Skeletal muscle tissue (tissue), 4 donors: ENCODE results near the gene TARDBP. TPM values are rescaled to one million over a fixed set of nuclear protein-coding genes. Genes with fewer than 3 reads are reported as not detected.
"Not testable (repeated sequence)": the region's sequence is repeated elsewhere in the genome, so short reads cannot be mapped to it uniquely, and the experiment has no call there.

Source experiments
- H3K27ac ChIP-seq: one replicate; pipeline ENCODE4 v1.7.0; 2013; ENCODE audit warnings: mild to moderate bottlenecking, low read depth, low read length, inconsistent platforms
- H3K27me3 ChIP-seq, 3 donors: one replicate each; pipeline ENCODE4 v1.7.0; 2013; ENCODE audit warnings: low read length in 3 of 3; ENCODE audit not compliant: control insufficient read depth in 3 of 3, insufficient read depth in 3 of 3
- H3K36me3 ChIP-seq, 3 donors: one replicate each; pipeline ENCODE4 v1.7.0; 2013; ENCODE audit warnings: low read length in 3 of 3; ENCODE audit not compliant: control insufficient read depth in 3 of 3, insufficient read depth in 3 of 3
- H3K4me1 ChIP-seq, 3 donors: one replicate each; pipeline ENCODE4 v1.7.0; 2013; ENCODE audit warnings: low read length in 3 of 3, mild to moderate bottlenecking in 3 of 3; ENCODE audit not compliant: control insufficient read depth in 3 of 3, insufficient read depth in 3 of 3
- H3K4me3 ChIP-seq, 3 donors: one replicate each; pipeline ENCODE4 v1.7.0; 2013; ENCODE audit warnings: low read length in 3 of 3
- H3K9ac ChIP-seq, 3 donors: one replicate each; pipeline ENCODE4 v1.7.0; 2013; ENCODE audit warnings: low read length in 3 of 3, mild to moderate bottlenecking in 3 of 3, moderate library complexity in 2 of 3, low read depth in 1 of 3
- H3K9me3 ChIP-seq, 3 donors: one replicate each; pipeline ENCODE4 v1.7.0; 2013; ENCODE audit warnings: low read length in 3 of 3; ENCODE audit not compliant: control insufficient read depth in 3 of 3
- total RNA-seq: library from RNA; depleted of rRNA; stranded (reverse); fragments of >200 nt; gene quantifications from one replicate; pipeline ENCODE4 v1.2.3, GENCODE V29; 2014
- donor health status: Osteomylitis.

Gene TARDBP
- total RNA-seq, 1 donor from 2014 or later, result 61.1 TPM

GRCh38 chr1:11057477-11057876 is 45.0 kb downstream of the TARDBP start:
- H3K9ac ChIP-seq, result no peak overlapping the region
- no peak overlapping the region for H3K4me3 ChIP-seq
- H3K27ac ChIP-seq, result no peak overlapping the region
- H3K27me3 ChIP-seq, result peaks cover 0 to 3% (median 0%) of the 10 kb centered on the region in 3 donors
- H3K36me3 ChIP-seq, result peaks cover 13 to 19% (median 15%) of the 10 kb centered on the region in 3 donors
- H3K9me3 ChIP-seq, result no peaks in the 10 kb centered on the region
- H3K4me1 ChIP-seq, result peaks cover 14 to 28% (median 23%) of the 10 kb centered on the region in 3 donors

DNA sequence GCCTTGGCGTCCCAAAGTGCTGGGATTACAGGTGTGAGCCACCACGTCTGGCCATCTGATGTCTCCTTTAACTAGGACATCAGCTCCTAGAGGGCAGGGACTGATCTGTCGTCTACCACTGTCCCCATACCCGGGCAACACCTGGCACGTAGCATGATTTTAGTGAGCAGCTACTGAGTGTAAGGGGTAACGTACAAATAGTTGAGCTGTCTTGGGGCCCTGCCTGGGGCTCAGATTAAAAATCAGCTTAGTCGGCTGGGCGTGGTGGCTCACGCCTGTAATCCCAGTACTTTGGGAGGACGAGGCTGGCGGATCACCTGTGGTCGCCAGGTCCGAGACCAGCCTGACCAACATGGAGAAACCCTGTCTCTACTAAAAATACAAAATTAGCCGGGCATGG is 45.6 kb downstream of the TARDBP start:
- peaks cover 14 to 25% (median 19%) of the 10 kb centered on the region in 3 donors for H3K4me1 ChIP-seq
- H3K9me3 ChIP-seq, result no peaks in the 10 kb centered on the region
- H3K4me3 ChIP-seq, result no peak overlapping the region
- H3K27me3 ChIP-seq, result no peaks in the 10 kb centered on the region
- no peak overlapping the region for H3K9ac ChIP-seq
- H3K36me3 ChIP-seq, result peaks cover 14 to 19% (median 15%) of the 10 kb centered on the region in 3 donors
- H3K27ac ChIP-seq, result no peak overlapping the region

DNA sequence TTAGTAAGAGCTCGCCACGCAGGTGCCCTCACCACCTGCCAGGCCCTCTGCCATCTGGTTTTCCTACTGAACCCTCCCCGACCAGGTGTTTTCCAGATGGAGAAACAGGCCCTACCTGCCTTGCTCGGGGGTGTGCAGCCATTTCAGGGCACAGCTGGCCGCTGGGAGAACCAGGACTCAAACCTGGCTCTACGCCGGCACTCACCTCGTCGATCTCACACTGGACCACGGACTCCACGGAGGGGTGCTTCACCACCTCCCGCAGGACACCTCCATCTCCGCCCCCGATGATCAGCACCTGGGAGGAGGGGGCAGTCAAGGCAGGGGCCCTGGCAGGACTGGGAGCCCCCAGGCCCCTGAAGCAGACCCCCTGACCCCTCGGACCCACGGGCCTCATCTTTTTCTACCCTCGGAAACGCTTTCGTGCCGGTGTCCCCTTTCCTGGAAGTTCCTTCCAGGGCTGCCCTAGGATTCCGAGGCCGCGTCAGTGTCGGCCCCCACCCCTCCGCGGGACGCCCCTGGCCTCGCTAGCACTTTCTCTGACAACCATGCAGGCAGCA is 46.2 kb downstream of the TARDBP start:
- Histone ChIP-seq H3K27me3 (no peaks in the 10 kb centered on the region), H3K36me3 (peaks cover 15 to 19% (median 17%) of the 10 kb centered on the region in 3 donors), H3K9me3 (no peaks in the 10 kb centered on the region), H3K4me3 (peak overlapping the region; percentile 70 to 83 (median 82)), H3K27ac (no peak overlapping the region), H3K4me1 (peaks cover 14 to 23% (median 16%) of the 10 kb centered on the region in 3 donors), H3K9ac (peak overlapping the region; percentile 77 to 91 (median 82))

- Histone ChIP-seq H3K36me3 (peaks cover 15 to 17% (median 17%) of the 10 kb centered on the region in 3 donors), H3K4me3 (peak overlapping the region; percentile 70 to 83 (median 82)), H3K27ac (no peak overlapping the region), H3K9ac (peak overlapping the region; percentile 77 to 91 (median 82)), H3K27me3 (no peaks in the 10 kb centered on the region), H3K4me1 (peaks cover 14 to 23% (median 16%) of the 10 kb centered on the region in 3 donors), H3K9me3 (no peaks in the 10 kb centered on the region)
Observed at GRCh38 chr1:11059155-11059967, 46.9 kb downstream of the TARDBP start.

DNA sequence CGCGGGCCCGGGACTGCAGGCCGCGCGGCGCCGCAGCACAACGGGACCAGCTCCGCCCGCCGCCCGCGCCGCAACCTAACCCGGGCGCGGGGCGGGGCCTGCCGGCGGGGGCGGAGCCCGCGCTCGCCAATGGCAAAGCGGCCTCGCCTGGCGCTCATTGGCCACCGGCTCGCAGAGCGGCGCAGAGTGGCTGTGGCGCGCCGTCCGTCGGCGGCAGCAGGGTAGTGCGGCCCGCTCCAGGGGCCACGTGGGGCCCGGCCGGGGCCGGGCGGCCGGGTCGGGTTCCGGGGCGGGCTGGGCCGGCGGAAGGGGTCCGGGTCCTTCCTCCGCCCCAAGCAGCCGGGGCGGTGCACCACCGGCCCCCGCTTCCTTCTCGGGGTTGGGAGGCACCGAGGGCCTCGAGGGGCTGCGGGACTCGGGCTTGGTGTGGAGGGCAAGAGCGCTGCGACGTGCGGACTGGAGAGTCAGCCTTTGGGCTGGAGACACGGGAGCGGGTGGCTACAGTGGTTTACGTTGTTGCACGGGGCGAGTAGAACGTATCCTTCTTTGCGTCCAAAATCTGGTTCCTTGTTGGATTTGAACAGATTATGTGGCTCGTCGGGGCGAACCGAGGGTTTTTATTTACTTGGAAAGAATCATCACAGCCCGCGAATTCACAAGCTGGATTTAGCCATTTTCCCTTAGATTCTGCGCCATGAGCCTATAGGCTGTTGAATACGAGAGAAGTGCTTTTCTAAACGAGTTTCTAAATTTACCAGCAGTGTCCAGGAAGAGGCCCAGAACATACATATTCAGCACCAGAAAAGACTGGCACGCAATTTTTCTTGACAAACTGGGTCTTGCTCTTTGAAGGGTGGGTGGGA is 47.7 kb downstream of the TARDBP start, which contains the start of gene SRM:
TSS of gene SRM (minus strand) at position 51 of the 863 bp plus-strand sequence. CDS start 75 bp downstream, outside the sequence.
- peak within 1 kb of the TSS; percentile 83 to 96 (median 95) for H3K4me3 ChIP-seq
- H3K9ac ChIP-seq, result peak within 1 kb of the TSS; percentile 82 to 91 (median 86)
- peak within 1 kb of the TSS; percentile 50 for H3K27ac ChIP-seq
- peaks cover 18 to 22% (median 18%) of the 10 kb centered on the region in 3 donors for H3K36me3 ChIP-seq
- no peaks in the 10 kb centered on the region for H3K27me3 ChIP-seq
- H3K9me3 ChIP-seq, result no peaks in the 10 kb centered on the region
- H3K4me1 ChIP-seq, result peaks cover 14 to 23% (median 16%) of the 10 kb centered on the region in 3 donors

DNA sequence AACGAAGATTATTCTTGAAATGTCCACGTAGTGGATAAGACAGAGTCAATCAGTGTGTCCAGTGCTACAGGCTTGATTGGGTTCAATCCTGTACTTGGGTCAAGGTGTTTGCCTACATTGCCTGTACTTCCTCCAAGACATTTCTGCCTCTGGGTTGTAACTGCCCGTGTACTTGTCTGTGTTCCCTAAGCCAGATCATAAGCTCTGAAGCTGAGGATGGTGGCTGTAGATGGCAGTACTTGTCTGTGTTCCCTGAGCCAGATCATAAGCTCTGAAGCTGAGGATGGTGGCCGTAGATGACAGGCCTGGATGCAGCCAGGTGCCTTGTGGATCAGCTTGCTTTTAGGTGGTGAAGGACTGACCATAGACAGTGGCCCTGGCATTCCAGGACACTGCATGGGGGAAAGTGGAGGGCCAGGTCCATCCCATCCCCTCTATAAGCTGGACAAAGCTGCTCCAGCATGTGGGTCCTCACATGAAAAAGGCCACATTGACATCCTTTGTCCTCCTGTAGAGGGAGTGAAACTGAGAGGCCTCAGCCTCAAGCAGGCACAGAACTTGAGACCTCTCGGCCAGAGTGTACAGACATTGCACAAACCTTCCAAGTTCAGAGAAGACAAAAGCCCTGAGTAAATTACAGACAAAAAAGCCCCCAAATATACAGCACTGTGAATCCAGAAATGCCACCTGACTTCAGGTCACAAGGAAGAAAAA is 49.4 kb downstream of the TARDBP start:
- no peaks in the 10 kb centered on the region for H3K27me3 ChIP-seq
- no peak overlapping the region for H3K27ac ChIP-seq
- H3K4me1 ChIP-seq, result peaks cover 14 to 23% (median 16%) of the 10 kb centered on the region in 3 donors
- peak overlapping the region in 1 of 3 donors; percentile 28 for H3K9ac ChIP-seq
- H3K4me3 ChIP-seq, result no peak overlapping the region
- no peaks in the 10 kb centered on the region for H3K9me3 ChIP-seq
- H3K36me3 ChIP-seq, result peaks cover 15 to 22% (median 21%) of the 10 kb centered on the region in 3 donors

- no peaks in the 10 kb centered on the region for H3K9me3 ChIP-seq
Observed at GRCh38 chr1:11062965-11063401, 50.5 kb downstream of the TARDBP start.

DNA sequence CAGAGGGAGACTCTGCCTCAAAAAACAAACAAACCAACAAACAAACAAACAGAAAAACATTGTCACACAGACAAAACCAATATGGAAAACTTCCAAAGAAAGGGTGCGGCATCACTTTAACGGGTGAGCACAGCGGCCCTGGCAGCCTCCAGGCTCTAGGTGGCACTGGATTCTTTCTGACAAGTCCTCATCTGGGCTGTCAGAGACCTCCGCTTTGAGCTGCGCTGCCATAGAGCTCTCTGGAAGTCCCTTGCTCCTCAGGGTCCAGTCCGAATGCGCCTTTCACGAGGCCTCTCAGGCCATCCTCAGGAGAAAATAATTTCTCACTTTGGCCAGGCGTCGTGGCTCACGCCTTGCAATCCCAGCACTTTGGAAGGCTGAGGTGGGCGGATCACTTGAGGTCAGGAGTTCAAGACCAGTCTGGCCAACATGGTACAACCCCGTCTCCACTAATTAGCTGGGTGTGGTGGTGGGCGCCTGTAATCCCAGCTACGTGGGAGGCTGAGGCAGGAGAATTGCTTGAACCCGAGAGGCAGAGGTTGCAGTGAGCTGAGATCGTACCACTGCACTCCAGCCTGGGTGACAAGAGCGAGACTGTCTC is 51.6 kb downstream of the TARDBP start:
- not testable (repeated sequence) for H3K9ac ChIP-seq, H3K27ac ChIP-seq, H3K4me3 ChIP-seq, H3K9me3 ChIP-seq, H3K27me3 ChIP-seq
- peaks cover 27 to 37% (median 37%) of the 10 kb centered on the region in 3 donors for H3K36me3 ChIP-seq
- peaks cover 8 to 17% (median 10%) of the 10 kb centered on the region in 3 donors for H3K4me1 ChIP-seq

More at GRCh38 chr1:11062965-11063401, 50.5 kb downstream of the TARDBP start:
- no peak overlapping the region for H3K27ac ChIP-seq
- no peak overlapping the region for H3K4me3 ChIP-seq
- H3K36me3 ChIP-seq, result peaks cover 17 to 27% (median 26%) of the 10 kb centered on the region in 3 donors
- H3K27me3 ChIP-seq, result no peaks in the 10 kb centered on the region
- peaks cover 14 to 23% (median 16%) of the 10 kb centered on the region in 3 donors for H3K4me1 ChIP-seq
- H3K9ac ChIP-seq, result no peak overlapping the region

- peaks cover 36 to 46% (median 46%) of the 10 kb centered on the region in 3 donors for H3K36me3 ChIP-seq
- H3K9me3 ChIP-seq, result no peaks in the 10 kb centered on the region
- no peaks in the 10 kb centered on the region for H3K27me3 ChIP-seq
- H3K9ac ChIP-seq, result no peak overlapping the region
- H3K27ac ChIP-seq, result no peak overlapping the region
- H3K4me1 ChIP-seq, result peaks cover 4 to 13% (median 5%) of the 10 kb centered on the region in 3 donors
- no peak overlapping the region for H3K4me3 ChIP-seq
Observed at GRCh38 chr1:11064942-11065341, 52.5 kb downstream of the TARDBP start.
